Activated naive CD4-positive, alpha-beta T cell treated with anti-CD3 and anti-CD28 coated beads, Interleukin-2, amount 10 ng/mL, durations not matched to agents 7 days and 5 days (primary cell): Measurements from ENCODE around the gene CCDC190.

Experiments used
- CTCF ChIA-PET: fragments of 350-600 bp; sonication (Branson Sonifier 250); formaldehyde crosslinking; loops from one replicate; lab custom pipeline; 2021; ENCODE audit warnings: antibody characterized with exemption; lab: Charles Lee
- DNase-seq: peaks from one replicate; pipeline ENCODE4 v3.0.0-alpha.2; 2020
- H3K27ac Mint-ChIP-seq: one replicate; pipeline ENCODE4 v1.8.0; 2021; ENCODE audit warnings: mild to moderate bottlenecking, moderate library complexity, mixed read lengths
- H3K27me3 Mint-ChIP-seq: one replicate; pipeline ENCODE4 v1.8.0; 2021; ENCODE audit warnings: mild to moderate bottlenecking, mixed read lengths
- H3K36me3 Mint-ChIP-seq: one replicate; pipeline ENCODE4 v1.8.0; 2021; ENCODE audit warnings: mixed read lengths
- H3K4me1 Mint-ChIP-seq: one replicate; pipeline ENCODE4 v1.8.0; 2021; ENCODE audit warnings: mixed read lengths
- H3K4me3 Mint-ChIP-seq: one replicate; pipeline ENCODE4 v1.8.0; 2021; ENCODE audit warnings: mild to moderate bottlenecking, moderate library complexity, mixed read lengths
- H3K9me3 Mint-ChIP-seq: one replicate; pipeline ENCODE4 v1.8.0; 2021; ENCODE audit warnings: mixed read lengths

Gene CCDC190

GRCh38 chr1:162859191-162859590 is 1.8 kb downstream of the CCDC190 start:
- H3K4me3 Mint-ChIP-seq = no peak overlapping the region
- CTCF ChIA-PET = interaction anchor here (0.8 to 1.6 kb wide), 2 partner anchors 11 to 457 kb away, joined by 3 to 5 read pairs; no protein-coding TSS in a partner anchor
- H3K27me3 Mint-ChIP-seq = peaks cover 23% of the 10 kb centered on the region
- no peaks in the 10 kb centered on the region for H3K36me3 Mint-ChIP-seq
- no peaks in the 10 kb centered on the region for H3K4me1 Mint-ChIP-seq
- no peak for DNase-seq
- no peaks in the 10 kb centered on the region for H3K9me3 Mint-ChIP-seq
- H3K27ac Mint-ChIP-seq = no peak overlapping the region

- H3K4me1 Mint-ChIP-seq = no peaks in the 10 kb centered on the region
- peaks cover 17% of the 10 kb centered on the region for H3K27me3 Mint-ChIP-seq
- CTCF ChIA-PET = no interaction called here
- no peaks in the 10 kb centered on the region for H3K9me3 Mint-ChIP-seq
- no peak overlapping the region for H3K27ac Mint-ChIP-seq
- H3K4me3 Mint-ChIP-seq = no peak overlapping the region
- H3K36me3 Mint-ChIP-seq = no peaks in the 10 kb centered on the region
- no peak for DNase-seq
These were observed 3.1 kb downstream of the CCDC190 start for GRCh38 chr1:162857850-162858249.

- CTCF ChIA-PET = interaction anchor here (1.1 to 1.2 kb wide), 3 partner anchors 8 to 459 kb away, joined by 3 to 4 read pairs (median 3); no protein-coding TSS in a partner anchor
- Mint-ChIP-seq H3K9me3 (no peaks in the 10 kb centered on the region), H3K27me3 (peaks cover 10% of the 10 kb centered on the region), H3K36me3 (no peaks in the 10 kb centered on the region), H3K4me1 (no peaks in the 10 kb centered on the region), H3K4me3 (no peak overlapping the region), H3K27ac (no peak overlapping the region)
- DNase-seq = no peak
These were observed 4.7 kb downstream of the CCDC190 start for GRCh38 chr1:162856260-162856659.

- CTCF ChIA-PET = interaction anchor here (1.1 to 2.1 kb wide), 3 partner anchors 11 to 432 kb away, joined by 3 to 7 read pairs (median 6); no protein-coding TSS in a partner anchor
- no peak for DNase-seq
These were observed 5.4 kb downstream of the CCDC190 start for GRCh38 chr1:162855461-162856150.

GRCh38 chr1:162854245-162854882 is 6.6 kb downstream of the CCDC190 start:
- no peaks in the 10 kb centered on the region for H3K36me3 Mint-ChIP-seq
- H3K9me3 Mint-ChIP-seq = no peaks in the 10 kb centered on the region
- no peak overlapping the region for H3K27ac Mint-ChIP-seq
- H3K4me1 Mint-ChIP-seq = no peaks in the 10 kb centered on the region
- CTCF ChIA-PET = interaction anchor here (0.7 to 2.1 kb wide), 15 partner anchors 8 to 466 kb away, joined by 3 to 31 read pairs (median 4); partner anchors contain the start of gene RGS4
- H3K27me3 Mint-ChIP-seq = peaks cover 9% of the 10 kb centered on the region
- peak; percentile 71 for DNase-seq
- no peak overlapping the region for H3K4me3 Mint-ChIP-seq

More at GRCh38 chr1:162855461-162856150, 5.4 kb downstream of the CCDC190 start:
- no peaks in the 10 kb centered on the region for H3K4me1 Mint-ChIP-seq
- H3K27me3 Mint-ChIP-seq = peaks cover 6% of the 10 kb centered on the region
- no peak overlapping the region for H3K4me3 Mint-ChIP-seq
- no peak overlapping the region for H3K27ac Mint-ChIP-seq
- H3K9me3 Mint-ChIP-seq = no peaks in the 10 kb centered on the region
- no peaks in the 10 kb centered on the region for H3K36me3 Mint-ChIP-seq

GRCh38 chr1:162851341-162851740 is 9.6 kb downstream of the CCDC190 start:
- Mint-ChIP-seq H3K4me1 (no peaks in the 10 kb centered on the region), H3K4me3 (no peak overlapping the region), H3K27ac (no peak overlapping the region), H3K9me3 (no peaks in the 10 kb centered on the region), H3K36me3 (no peaks in the 10 kb centered on the region), H3K27me3 (peaks cover 11% of the 10 kb centered on the region)
- CTCF ChIA-PET = no interaction called here
- DNase-seq = no peak

- Mint-ChIP-seq H3K9me3 (no peaks in the 10 kb centered on the region), H3K36me3 (no peaks in the 10 kb centered on the region), H3K4me3 (no peak overlapping the region), H3K27ac (no peak overlapping the region), H3K27me3 (peaks cover 12% of the 10 kb centered on the region), H3K4me1 (no peaks in the 10 kb centered on the region)
- CTCF ChIA-PET = interaction anchor here (1.0 to 2.4 kb wide), 2 partner anchors 11 to 325 kb away, joined by 5 to 12 read pairs; partner anchors contain the start of gene CCDC190
- no peak for DNase-seq
These were observed 11.3 kb downstream of the CCDC190 start for GRCh38 chr1:162849711-162850110.

GRCh38 chr1:162847839-162848453 is 13.0 kb downstream of the CCDC190 start:
- Mint-ChIP-seq H3K9me3 (no peaks in the 10 kb centered on the region), H3K27ac (no peak overlapping the region), H3K36me3 (no peaks in the 10 kb centered on the region), H3K4me1 (no peaks in the 10 kb centered on the region), H3K27me3 (peaks cover 17% of the 10 kb centered on the region), H3K4me3 (no peak overlapping the region)
- DNase-seq = peak; percentile 85
- CTCF ChIA-PET = interaction anchor here (0.6 to 2.4 kb wide), 11 partner anchors 9 to 474 kb away, joined by 3 to 12 read pairs (median 3); partner anchors contain the start of genes CCDC190 and NUF2

GRCh38 chr1:162846256-162847212 is 14.4 kb downstream of the CCDC190 start:
- Mint-ChIP-seq H3K27ac (no peak overlapping the region), H3K4me3 (no peak overlapping the region), H3K4me1 (no peaks in the 10 kb centered on the region), H3K27me3 (peaks cover 14% of the 10 kb centered on the region), H3K36me3 (no peaks in the 10 kb centered on the region), H3K9me3 (no peaks in the 10 kb centered on the region)
- CTCF ChIA-PET = interaction anchor here (1.2 to 2.5 kb wide), 4 partner anchors 8 to 320 kb away, joined by 3 to 7 read pairs (median 3); no protein-coding TSS in a partner anchor
- DNase-seq = no peak

GRCh38 chr1:162844153-162844552 is 16.8 kb downstream of the CCDC190 start:
- Mint-ChIP-seq H3K4me3 (no peak overlapping the region), H3K9me3 (peaks cover 5% of the 10 kb centered on the region), H3K36me3 (no peaks in the 10 kb centered on the region), H3K4me1 (no peaks in the 10 kb centered on the region), H3K27ac (no peak overlapping the region), H3K27me3 (peaks cover 20% of the 10 kb centered on the region)
- CTCF ChIA-PET = interaction anchor here (2.5 kb wide), 1 partner anchor 10 kb away, joined by 7 read pairs; no protein-coding TSS in a partner anchor
- no peak for DNase-seq

GRCh38 chr1:162840250-162840839 is 20.6 kb downstream of the CCDC190 start:
- peaks cover 9% of the 10 kb centered on the region for H3K4me1 Mint-ChIP-seq
- CTCF ChIA-PET = interaction anchor here (1.4 kb wide), 1 partner anchor 13 kb away, joined by 3 read pairs; no protein-coding TSS in a partner anchor

GRCh38 chr1:162838863-162839262 is 22.1 kb downstream of the CCDC190 start:
- H3K27ac Mint-ChIP-seq = no peak overlapping the region
- CTCF ChIA-PET = no interaction called here
- peaks cover 12% of the 10 kb centered on the region for H3K36me3 Mint-ChIP-seq
- no peak for DNase-seq
- peaks cover 16% of the 10 kb centered on the region for H3K27me3 Mint-ChIP-seq
- no peak overlapping the region for H3K4me3 Mint-ChIP-seq
- H3K4me1 Mint-ChIP-seq = peaks cover 24% of the 10 kb centered on the region
- peaks cover 35% of the 10 kb centered on the region for H3K9me3 Mint-ChIP-seq

More at GRCh38 chr1:162840250-162840839, 20.6 kb downstream of the CCDC190 start:
- Mint-ChIP-seq H3K27ac (no peak overlapping the region), H3K27me3 (peaks cover 19% of the 10 kb centered on the region), H3K4me3 (no peak overlapping the region), H3K9me3 (peaks cover 25% of the 10 kb centered on the region), H3K36me3 (peaks cover 8% of the 10 kb centered on the region)
- DNase-seq = no peak
